ENCODE results near the gene SGCB. TPM values are rescaled to one million over a fixed set of nuclear protein-coding genes. Genes with fewer than 3 reads are reported as not detected.

The SGCB gene
- total RNA-seq, 1 donor from 2014 or later, result 26.5 TPM

DNA sequence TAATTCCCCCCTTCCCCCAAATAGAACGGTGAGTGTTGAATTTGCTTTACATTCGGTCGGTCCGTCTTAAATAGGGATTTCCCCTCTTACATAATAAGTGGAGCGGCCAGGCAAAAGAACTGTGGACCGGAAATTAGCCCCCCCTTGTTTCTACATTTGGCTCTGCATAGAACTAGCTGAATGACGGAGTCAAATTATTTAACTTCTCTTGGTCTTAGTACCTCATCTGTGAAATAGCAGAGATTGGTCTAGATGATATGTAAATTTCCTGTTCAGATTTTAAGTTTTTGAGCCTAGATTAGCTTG lies 14.3 kb upstream of the SGCB start:
- TF ChIP-seq POLR2A (IDR thresholded peaks at IDR 0.05), result no peak
- TF ChIP-seq POLR2AphosphoS5 (IDR thresholded peaks at IDR 0.05; ENCODE audit: insufficient read depth in 1 of 2, low read depth in 1 of 2), result no peak
- TF ChIP-seq, protein P1, sequence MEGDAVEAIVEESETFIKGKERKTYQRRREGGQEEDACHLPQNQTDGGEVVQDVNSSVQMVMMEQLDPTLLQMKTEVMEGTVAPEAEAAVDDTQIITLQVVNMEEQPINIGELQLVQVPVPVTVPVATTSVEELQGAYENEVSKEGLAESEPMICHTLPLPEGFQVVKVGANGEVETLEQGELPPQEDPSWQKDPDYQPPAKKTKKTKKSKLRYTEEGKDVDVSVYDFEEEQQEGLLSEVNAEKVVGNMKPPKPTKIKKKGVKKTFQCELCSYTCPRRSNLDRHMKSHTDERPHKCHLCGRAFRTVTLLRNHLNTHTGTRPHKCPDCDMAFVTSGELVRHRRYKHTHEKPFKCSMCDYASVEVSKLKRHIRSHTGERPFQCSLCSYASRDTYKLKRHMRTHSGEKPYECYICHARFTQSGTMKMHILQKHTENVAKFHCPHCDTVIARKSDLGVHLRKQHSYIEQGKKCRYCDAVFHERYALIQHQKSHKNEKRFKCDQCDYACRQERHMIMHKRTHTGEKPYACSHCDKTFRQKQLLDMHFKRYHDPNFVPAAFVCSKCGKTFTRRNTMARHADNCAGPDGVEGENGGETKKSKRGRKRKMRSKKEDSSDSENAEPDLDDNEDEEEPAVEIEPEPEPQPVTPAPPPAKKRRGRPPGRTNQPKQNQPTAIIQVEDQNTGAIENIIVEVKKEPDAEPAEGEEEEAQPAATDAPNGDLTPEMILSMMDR (IDR thresholded peaks at IDR 0.05), result no peak
- intact Hi-C loops (cut with DNase I), result no loop called here
- H3K27me3 ChIP-seq, result no peaks in the 10 kb centered on the region
- H3K27ac ChIP-seq, result peak overlapping the region; percentile 75
- peaks cover 25% of the 10 kb centered on the region for H3K4me1 ChIP-seq
- no peak for DNase-seq (ENCODE audit: extremely low spot score in 2 of 2)
- H3K4me3 ChIP-seq, result peak overlapping the region; percentile 56 to 70
- no peaks in the 10 kb centered on the region for H3K9me3 ChIP-seq
- H3K36me3 ChIP-seq, result no peaks in the 10 kb centered on the region

- H3K27me3 ChIP-seq, result no peaks in the 10 kb centered on the region
- peak overlapping the region; percentile 56 to 70 for H3K4me3 ChIP-seq
- intact Hi-C loops (cut with DNase I), result no loop called here
- peak in 1 of 2 donors; percentile 89 for DNase-seq (ENCODE audit: extremely low spot score in 2 of 2)
- H3K9me3 ChIP-seq, result no peaks in the 10 kb centered on the region
- peaks cover 25% of the 10 kb centered on the region for H3K4me1 ChIP-seq
- H3K36me3 ChIP-seq, result no peaks in the 10 kb centered on the region
- peak overlapping the region; percentile 75 for H3K27ac ChIP-seq
- TF ChIP-seq, protein P1 (IDR thresholded peaks at IDR 0.05), result no peak
- TF ChIP-seq POLR2AphosphoS5 (IDR thresholded peaks at IDR 0.05; ENCODE audit: insufficient read depth in 1 of 2, low read depth in 1 of 2), result peak; percentile 25 to 69
Measured at GRCh38 chr4:52051615-52052474, 13.7 kb upstream of the SGCB start.

DNA sequence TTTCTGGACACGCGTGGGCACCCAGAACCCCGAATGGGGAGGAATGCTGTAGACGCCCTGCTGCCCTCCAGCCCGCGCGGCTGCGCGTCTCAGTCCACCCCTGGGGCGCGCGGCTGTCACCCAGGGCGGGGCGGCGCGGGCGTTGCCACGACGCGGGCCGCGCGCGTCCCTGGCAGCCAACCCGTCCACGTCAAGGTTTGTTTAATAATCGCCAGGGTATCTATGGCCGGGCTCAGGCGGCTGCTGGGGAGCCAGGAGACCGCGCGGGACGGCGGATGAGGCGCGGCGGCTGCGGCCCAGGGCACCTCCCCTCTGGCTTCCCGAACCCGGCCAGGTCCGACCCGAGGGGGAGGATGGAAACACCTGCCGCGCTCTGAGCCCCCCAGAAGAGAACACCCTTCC lies 13.1 kb upstream of the SGCB start, which contains the start of gene SPATA18:
Gene SPATA18, plus strand, starts transcription at position 92 of the 402 bp plus-strand sequence. CDS start 401 bp downstream, outside the sequence.
- DNase-seq (ENCODE audit: extremely low spot score in 2 of 2), result no peak
- TF ChIP-seq POLR2A (IDR thresholded peaks at IDR 0.05) (no peak), POLR2AphosphoS5 (IDR thresholded peaks at IDR 0.05; ENCODE audit: insufficient read depth in 1 of 2, low read depth in 1 of 2) (no peak)
- TF ChIP-seq, protein P1 (IDR thresholded peaks at IDR 0.05), result no peak
- no peaks in the 10 kb centered on the region for H3K9me3 ChIP-seq
- intact Hi-C loops (cut with DNase I), result no loop called here
- H3K4me3 ChIP-seq, result peak within 1 kb of the TSS; percentile 56 to 70
- no peaks in the 10 kb centered on the region for H3K27me3 ChIP-seq
- no peaks in the 10 kb centered on the region for H3K36me3 ChIP-seq
- peaks cover 25% of the 10 kb centered on the region for H3K4me1 ChIP-seq
- peak within 1 kb of the TSS; percentile 75 for H3K27ac ChIP-seq

- H3K4me3 ChIP-seq, result no peak overlapping the region
- H3K27ac ChIP-seq, result no peak overlapping the region
- TF ChIP-seq POLR2A (IDR thresholded peaks at IDR 0.05) (no peak), POLR2AphosphoS5 (IDR thresholded peaks at IDR 0.05; ENCODE audit: insufficient read depth in 1 of 2, low read depth in 1 of 2) (no peak)
- TF ChIP-seq, protein P1 (IDR thresholded peaks at IDR 0.05), result no peak
- H3K4me1 ChIP-seq, result peaks cover 25% of the 10 kb centered on the region
- no peak for DNase-seq (ENCODE audit: extremely low spot score in 2 of 2)
- no peaks in the 10 kb centered on the region for H3K27me3 ChIP-seq
- intact Hi-C loops (cut with DNase I), result no loop called here
- no peaks in the 10 kb centered on the region for H3K9me3 ChIP-seq
- no peaks in the 10 kb centered on the region for H3K36me3 ChIP-seq
Measured at GRCh38 chr4:52049266-52049665, 11.2 kb upstream of the SGCB start.

DNA sequence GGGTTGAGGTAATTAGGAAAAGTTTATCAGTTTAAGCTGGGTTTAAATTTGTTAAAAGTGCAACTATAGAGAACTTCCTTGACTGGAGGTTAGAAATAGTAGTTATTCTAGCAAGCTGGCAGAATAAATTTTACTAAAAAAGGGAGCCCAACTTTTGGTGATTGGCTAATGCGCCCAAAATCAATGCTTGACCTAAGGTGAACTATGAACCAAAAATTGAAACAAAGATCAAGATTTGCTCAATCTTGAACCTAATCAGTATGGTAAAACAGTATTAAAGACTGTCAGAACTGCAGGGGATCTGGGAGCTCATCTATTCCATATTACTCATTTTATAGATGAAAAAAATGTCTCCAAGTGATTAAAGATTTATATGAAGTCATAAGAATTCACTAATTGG lies 6.9 kb upstream of the SGCB start:
- DNase-seq (ENCODE audit: extremely low spot score in 2 of 2), result no peak
- intact Hi-C loops (cut with DNase I), result no loop called here
- H3K4me3 ChIP-seq, result no peak overlapping the region

More for the DNA sequence above, 6.9 kb upstream of the SGCB start:
- no peaks in the 10 kb centered on the region for H3K36me3 ChIP-seq
- no peak for TF ChIP-seq POLR2AphosphoS5 (IDR thresholded peaks at IDR 0.05; ENCODE audit: insufficient read depth in 1 of 2, low read depth in 1 of 2)
- TF ChIP-seq, protein P1 (IDR thresholded peaks at IDR 0.05), result no peak
- TF ChIP-seq POLR2A (IDR thresholded peaks at IDR 0.05), result no peak
- no peaks in the 10 kb centered on the region for H3K27me3 ChIP-seq
- H3K27ac ChIP-seq, result no peak overlapping the region
- H3K9me3 ChIP-seq, result no peaks in the 10 kb centered on the region
- no peaks in the 10 kb centered on the region for H3K4me1 ChIP-seq
